CD4-positive, alpha-beta T cell treated with Interleukin-17A for 4 hours (primary cell): Measurements from ENCODE around the gene PFKP.
"Not testable (repeated sequence)": the region's sequence is repeated elsewhere in the genome, so short reads cannot be mapped to it uniquely, and the experiment has no call there.

Experiments used
- DNase-seq: peaks from one replicate; pipeline ENCODE4 v3.0.0-alpha.2; 2020; ENCODE audit warnings: mixed read lengths

PFKP gene

GRCh38 chr10:3163879-3164278, 96.5 kb downstream of the PFKP start:
- DNase-seq: no peak

GRCh38 chr10:3165196-3165595, 97.8 kb downstream of the PFKP start:
- DNase-seq: no peak

DNA sequence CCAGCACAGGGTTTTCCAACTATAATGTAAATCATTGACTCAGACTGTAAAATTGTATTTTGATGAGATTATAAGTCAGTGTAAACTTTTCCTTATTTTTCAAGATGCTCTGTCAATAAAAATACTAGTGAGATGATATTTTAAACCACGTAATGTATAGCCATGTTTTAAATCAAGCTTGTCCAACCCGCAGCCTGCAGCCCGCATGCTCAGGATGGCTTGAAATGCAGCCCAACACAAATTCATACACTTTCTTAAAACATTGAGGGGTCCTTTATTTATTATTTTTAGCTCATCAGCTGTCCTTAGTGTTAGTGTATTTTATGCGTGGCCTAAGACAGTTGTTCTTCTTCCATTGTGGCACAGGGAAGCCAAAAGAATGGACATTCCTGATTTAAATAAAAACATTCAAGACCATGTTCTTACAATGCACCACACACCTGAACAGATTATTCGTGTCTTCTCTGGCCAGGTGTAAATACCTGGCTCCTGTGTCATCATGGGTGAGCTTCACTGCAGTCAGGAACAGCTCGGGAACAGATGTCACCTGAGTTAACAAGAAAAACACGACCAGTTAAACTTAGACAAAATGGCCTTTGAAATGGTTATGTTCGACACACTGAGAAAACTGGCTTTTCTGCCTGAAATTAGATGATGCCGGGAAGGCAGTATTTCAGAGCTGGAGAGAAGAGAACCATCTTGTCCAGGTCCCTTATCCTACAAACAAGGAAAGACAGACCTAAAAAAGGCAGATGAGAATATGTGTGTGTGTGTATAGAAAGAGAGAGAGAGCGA, 99.3 kb downstream of the PFKP start:
- no peak for DNase-seq

DNA sequence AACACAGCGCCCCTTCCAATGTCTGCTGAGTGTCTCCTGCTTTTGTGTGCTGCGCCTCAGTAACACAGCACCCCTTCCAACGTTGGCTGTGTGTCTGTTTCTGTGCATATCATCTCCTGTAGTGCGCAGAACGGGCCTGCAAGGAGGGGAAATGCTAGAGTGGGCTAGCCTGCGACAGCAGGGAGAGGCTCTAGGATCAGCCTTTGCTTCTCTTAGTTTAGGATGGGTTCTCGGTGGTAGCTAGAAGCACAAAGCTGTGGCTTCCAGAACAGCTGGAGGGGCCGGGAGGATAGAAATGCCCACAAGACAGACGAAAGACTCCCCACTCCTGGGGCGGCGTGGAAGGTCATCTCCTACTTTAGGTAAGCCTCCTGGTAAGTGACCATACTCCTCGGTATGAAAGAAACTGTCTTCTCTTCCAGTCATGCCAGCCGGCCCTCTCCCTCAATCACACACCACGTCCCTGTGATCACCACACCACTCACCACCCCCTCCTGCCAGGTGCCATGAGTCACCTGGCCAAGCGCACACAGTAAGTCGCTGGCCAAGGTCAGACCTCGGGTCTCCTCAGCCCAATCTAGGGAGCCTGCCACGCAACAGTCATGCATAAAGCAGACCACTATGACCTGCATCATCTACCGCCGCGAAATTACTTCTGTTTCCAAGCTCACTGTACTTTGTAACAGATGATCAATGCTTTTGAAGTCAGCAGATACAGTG, 100.4 kb downstream of the PFKP start:
- DNase-seq: no peak

DNA sequence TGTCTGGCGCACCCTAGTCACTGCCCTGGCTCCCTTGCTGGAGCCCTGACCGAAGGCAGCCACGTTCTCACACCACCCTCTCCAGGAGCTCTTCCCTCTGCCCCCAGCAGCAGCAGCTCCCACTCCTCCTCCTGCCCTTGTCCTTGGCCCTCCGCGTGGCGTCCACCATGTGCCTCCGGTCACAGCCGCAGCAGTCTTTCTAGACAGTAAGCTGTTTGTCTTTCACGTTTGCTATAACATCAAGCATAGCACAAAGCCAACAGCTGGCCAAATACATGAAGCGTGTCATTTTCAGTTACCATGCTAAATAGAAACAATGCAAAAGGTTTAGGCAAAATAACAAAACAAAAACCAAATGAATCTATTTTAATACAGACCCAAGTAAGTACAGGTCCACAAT, 101.9 kb downstream of the PFKP start:
- DNase-seq: no peak

DNA sequence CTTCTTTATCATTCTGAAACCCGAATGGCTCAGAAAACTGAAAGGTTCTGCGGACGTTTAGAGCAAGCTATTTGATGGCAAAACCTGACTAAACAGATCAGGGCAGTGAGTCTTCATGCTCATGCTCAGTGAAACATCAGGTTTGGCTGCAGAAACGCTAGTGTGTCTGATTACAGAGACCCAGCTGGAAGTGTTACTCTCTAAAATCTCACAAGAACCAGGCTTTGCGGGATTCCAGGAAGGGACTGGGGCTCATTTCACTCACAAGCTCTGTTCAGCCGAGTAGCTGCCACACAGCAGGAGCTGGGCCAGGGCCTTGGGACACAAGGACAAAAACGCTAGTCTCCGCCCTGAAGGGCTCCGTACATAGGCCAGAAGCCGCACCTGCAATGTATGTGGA, 102.3 kb downstream of the PFKP start:
- DNase-seq: no peak

GRCh38 chr10:3171488-3171887, 104.1 kb downstream of the PFKP start:
- DNase-seq: not testable (repeated sequence)

- no peak for DNase-seq
These were observed 104.7 kb downstream of the PFKP start for GRCh38 chr10:3172081-3172445.

GRCh38 chr10:3172446-3173170, 105.3 kb downstream of the PFKP start, which contains the start of gene PITRM1:
Gene PITRM1 (minus strand): TSS chr10:3172782. CDS start chr10:3172772, 10 bp downstream.
- DNase-seq: peak; percentile 99

DNA sequence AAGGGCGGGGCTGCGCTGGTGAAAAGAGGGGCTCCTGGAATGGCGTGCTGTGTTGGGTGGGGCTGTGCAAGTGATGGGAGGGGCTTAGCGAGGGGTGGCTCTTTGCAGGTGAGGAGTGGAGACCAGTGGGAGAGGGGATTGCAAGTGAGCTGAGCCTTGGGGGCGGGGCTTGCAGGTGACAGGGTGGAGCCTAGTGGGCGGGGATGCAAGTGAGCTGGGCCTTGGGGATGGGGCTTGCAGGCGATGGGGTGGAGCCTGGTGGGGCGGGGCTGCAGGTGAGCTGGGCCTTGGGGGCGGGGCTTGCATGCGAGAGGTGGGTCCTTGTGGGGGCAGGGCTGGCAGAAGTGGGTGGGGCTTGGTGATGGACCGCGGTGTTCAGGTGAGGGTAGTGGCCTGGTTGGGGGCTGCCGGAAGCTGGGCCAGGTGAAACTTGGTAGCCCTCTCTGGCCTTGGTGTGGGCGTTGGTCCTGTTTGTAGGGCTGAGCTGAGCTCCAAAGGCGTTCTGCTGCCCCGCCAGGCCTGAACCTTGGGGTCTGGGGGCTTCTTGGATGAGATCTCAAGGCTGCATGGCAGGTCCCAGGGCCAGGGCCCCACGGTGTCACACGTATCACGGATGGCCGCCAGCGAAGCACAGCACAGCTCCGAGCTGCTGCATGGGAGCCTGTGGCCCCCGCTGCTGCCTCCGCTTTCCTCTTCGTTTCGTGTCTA, 106.0 kb downstream of the PFKP start:
- DNase-seq: no peak

DNA sequence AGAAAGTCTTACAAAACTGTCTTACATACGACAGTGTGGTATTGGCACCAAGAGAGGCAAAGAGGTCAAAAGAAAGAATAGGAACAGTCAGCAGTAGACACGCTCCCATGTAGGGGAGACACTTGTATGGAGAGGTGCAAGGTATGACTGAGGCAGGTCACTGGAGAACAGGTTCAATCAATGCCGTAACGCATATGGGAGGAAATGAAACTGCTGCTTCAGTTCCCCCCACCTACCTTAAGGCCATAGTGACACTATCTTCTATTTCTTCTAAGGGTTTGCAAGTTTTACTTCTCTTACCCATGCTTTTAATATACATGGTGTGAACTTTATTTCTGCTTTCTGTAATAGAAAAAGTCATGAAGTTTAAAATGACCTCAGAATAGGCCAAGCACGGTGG, 110.7 kb downstream of the PFKP start:
- no peak for DNase-seq

DNA sequence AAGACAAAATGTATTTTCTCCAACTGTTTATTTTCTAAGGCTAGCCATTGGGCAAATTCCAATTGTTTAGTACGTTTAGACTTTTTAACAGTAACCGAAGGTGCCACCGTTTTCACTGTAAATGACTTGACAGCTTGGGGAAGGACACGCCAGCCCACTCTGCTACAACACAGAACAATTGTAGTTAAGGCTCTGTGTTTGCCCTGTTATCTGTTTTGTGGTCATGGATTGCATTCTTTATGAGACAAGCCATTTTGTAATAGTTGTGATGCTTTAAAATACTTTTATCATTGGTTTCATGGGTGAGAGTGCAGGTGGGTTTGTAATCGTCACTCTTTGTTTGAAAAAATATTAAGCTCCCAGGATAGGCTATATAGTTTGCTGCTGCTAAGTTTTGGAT, 111.8 kb downstream of the PFKP start:
- no peak for DNase-seq

DNA sequence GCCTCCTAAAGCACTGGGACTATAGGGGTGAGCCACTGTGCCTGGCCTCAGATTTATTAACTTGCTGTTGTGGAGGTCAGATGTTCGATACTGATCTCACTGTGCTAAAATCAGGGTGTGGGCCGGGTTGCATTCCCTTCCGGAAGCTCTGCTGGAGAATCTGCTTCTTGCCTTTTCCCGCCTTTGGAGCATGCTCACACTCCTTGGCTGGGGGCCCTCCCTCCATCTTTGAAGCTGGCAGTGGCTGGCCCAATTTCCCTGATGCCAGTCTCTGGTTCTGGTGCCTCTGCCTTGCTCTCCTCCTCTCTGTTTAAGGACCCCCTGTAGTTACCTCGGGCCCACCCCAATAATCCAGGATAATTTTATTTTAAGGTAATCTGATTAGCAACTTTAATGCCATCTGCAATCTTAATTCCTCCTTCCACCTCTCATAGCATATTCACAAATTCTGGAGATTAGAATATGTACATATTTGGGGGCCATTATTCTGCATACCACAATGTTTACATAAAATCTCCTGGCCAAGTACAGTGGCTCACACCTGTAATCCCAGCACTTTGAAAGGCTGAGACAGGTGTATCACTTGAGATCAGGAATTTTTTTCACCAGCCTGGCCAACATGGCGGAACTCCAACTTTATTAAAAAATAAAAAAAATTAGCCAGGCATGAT, 113.1 kb downstream of the PFKP start:
- no peak for DNase-seq

GRCh38 chr10:3185386-3185785, 118.0 kb downstream of the PFKP start:
- DNase-seq: no peak

- peak; percentile 66 for DNase-seq
These were observed 119.0 kb downstream of the PFKP start for GRCh38 chr10:3186368-3186767.
